T-helper 2 cell (primary cell): ENCODE measurements around the gene PRDX6.
"Not testable (repeated sequence)": the region's sequence is repeated elsewhere in the genome, so short reads cannot be mapped to it uniquely, and the experiment has no call there.

Source experiments
- DNase-seq, 5 experiments: peaks; one replicate each; pipeline versions ENCODE4 v3.0.0 to v3.0.0-alpha.2; 2012 to 2022

PRDX6 gene

DNA sequence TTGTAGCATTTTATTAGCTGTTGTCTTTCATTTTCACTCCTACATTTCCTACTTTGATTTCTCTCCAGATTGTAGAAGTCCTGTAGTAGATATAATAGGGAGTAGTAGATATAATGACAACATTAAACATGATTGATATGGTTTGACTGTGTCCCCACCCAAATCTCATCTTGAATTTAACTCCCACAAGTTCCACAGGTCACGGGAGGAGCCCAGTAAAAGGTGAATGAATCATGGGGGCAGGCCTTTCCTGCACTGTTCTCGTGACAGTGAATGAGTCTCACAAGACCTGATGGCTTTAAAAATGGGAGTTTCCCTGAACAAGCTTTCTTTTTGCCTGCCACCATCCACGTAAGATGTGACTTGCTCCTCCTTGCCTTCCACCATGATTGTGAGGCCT, 7.5 kb upstream of the PRDX6 start:
- no peak for DNase-seq

DNA sequence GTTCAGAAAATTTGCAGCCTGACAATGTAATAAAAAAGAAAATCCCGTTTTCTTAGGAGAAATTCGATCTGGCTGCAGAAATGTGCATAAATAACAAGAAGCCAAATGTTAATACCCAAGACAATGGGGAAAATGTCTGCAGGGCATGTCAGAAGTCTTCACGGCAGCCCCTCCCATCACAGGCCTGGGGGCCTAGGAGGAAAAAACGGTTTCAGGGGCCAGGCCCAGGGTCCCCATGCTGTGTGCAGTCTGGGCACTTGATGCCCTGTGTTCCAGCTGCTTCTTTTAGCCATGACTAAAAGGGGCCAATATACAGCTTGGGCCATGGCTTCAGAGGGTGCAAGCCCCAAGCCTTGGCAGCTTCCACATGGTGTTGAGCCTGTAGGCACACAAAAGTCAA, 6.5 kb upstream of the PRDX6 start:
- DNase-seq: no peak

DNA sequence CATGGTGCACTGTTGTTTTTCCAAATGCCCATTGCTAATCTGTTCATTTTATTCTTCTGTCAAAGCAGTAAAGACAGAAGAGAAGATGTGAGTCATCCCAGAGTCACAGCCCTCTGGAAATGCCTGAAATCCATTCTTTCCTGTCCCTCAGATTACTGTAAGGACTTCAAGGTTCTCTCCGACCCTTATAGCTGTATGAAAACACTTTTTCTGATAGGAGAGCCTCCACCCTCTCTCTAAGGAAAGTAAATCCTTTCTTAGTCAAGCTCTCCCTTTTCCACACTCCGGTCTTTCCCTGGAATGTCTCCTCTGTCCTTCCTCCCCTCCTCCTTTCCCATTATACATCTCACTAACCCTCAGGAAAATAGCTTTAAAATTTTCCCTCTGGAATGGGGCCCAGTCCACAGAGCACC, 3.5 kb upstream of the PRDX6 start:
- DNase-seq: no peak

DNA sequence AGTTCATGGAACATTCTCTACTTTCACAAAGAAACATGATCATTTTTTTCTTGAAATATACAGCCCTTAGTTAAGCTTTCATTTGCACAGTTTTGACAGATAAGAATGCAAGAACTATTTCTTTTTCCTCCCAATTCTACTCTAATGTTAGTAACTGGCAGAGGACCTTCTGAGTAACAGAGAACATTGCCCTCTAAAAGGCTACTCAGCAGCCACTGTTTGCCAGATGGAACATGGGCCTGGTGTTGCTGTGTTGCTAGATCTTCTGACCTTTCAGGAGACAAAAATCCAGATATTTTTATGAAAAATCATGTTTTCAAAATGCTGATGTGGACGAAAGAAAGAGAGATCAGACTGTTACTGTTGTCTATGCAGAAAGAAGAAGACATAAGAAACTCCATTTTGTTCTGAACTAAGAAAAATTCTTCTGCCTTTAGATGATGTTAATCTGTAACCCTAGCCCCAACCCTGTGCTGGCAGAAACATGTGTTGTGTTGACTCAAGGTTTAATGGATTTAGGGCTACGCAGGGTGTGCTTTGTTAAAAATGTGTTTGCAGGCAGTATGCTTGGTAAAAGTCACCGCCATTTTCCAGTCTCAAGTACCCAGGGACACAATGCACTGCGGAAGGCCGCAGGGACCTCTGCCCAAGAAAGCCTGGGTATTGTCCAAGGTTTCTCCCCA, 2.9 kb upstream of the PRDX6 start:
- DNase-seq: no peak

DNA sequence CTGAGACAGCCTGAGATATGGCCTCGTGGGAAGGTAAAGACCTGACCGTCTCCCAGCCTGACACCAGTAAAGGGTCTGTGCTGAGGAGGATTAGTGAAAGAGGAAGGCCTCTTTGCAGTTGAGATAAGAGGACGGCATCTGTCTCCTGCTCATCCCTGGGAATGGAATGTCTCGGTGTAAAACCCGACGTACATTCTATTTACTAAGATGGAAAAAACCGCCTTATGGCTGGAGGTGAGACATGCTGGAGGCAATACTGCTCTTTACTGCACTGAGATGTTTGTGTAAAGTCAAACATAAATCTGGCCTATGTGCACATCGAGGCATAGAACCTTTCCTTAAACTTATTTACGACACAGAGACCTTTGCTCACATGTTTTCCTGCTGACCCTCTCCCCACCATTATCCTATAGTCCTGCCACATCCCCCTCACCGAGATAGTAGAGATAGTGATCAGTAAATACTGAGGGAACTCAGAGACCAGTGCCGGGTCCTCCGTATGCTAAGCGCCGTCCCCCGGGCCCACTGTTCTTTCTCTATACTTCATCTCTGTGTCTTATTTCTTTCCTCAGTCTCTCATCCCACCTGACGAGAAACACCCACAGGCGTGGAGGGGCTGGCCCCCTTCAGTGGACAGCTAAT, 2.2 kb upstream of the PRDX6 start:
- DNase-seq: not testable (repeated sequence)

DNA sequence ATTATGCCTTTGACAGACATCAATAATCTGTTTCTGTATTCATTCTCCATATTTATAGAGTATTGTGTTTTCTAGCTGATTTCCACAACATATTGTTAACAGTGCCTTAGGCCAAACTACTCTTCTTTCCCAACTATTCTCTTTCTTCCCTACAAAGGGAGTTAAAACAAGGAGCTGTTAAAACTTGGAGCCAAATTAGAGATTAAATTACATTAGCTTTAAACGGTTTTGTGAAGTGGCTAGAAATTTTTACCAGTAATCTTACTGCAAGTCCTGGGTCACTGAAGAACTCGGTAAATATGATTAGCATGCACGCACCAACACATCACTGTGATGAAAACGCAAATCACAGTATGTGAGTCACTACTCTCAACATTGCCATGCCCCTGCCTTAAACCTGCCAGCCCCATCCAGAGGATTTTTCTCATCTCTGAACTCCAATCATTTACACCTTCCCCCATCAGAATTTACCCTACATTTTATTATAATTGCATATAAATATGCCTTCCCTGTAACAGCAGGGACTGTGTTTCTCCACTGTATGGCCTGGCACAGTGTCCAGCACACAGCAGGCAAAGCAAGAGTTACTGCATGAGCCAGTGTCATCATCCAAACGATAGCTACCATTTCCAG, 1.5 kb upstream of the PRDX6 start:
- peak in 1 of 5 experiments; percentile 42 for DNase-seq

DNA sequence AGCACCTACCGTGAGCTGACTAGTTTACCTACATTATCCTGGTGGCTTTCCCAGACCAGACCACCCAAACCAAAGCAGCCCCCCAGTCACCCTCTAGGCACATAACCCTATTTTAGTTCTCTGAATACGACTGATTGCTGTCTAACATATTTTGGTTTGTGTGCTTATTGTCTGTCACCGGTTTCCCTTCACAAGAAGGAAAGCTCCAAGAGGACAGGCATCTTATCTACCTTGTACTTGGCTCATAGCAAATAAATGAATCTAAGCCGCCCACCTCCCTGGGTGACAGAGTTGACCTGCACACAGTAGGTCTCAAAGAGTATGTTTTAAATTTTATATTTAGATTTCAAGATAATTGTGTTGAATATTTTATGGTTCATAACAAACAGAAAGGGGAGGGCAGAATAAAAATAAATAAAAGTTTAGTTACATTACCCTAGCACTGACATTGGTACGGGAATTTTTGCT, 904 bp upstream of the PRDX6 start:
- no peak for DNase-seq

DNA sequence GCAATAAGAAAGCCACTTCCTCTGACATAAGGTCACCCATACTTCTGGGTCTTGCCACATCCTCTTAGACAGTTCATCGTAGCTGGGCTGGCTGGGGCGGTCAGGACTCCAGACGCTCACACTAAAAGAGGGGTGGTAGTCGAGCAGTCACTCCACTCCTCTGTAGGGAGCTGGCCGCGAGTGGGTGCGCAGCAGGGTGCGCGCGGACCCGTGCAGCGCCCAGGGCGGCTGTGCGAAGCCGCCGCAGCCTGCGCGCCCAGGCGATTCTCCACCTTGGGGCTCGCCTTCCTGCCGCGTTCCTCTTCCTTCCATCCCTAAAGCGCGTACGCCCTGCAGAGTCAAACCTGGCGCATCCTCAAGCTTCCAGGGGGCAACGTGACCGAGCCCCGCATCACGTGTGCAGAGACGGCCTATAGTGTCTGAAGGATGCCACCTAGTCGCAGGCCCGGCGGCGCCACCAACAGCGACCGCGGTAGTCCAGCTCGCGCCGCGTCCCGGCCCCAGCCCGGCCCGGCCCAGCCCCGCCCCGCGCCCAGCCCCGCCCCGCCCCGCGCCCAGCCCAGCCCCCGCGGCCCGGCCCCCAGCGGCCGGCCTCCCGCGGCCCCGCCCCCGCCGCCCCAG, 360 bp upstream of the PRDX6 start:
- DNase-seq: peak; percentile 39 to 93 (median 75)

DNA sequence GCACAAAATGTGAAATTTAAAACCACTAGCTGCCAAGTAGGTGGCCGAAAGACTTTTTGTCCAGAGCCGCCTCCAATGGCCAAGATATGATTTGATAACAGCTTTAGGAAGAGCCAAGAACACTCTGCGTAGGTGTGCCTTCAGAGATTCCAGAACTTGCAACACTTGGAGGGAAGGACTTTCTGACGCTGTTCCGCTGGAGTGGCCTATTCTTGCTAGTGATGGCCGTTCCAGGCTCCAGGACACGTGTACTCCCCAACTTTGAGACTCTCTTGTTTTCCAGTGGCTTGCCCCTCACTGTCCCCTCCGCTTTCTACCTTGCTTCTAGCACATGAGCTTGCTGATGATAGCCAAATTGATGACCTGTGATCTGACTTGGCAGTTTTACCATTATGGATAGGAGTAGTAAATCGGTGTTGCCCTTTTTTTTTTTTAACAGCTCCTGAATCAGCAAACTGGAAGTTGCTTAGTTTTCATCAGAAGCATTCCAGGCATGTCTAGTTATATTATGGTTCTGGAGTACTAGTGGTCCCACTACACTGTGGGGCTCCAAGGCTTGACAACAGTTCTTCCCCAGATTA, 1.0 kb downstream of the PRDX6 start:
- no peak for DNase-seq

DNA sequence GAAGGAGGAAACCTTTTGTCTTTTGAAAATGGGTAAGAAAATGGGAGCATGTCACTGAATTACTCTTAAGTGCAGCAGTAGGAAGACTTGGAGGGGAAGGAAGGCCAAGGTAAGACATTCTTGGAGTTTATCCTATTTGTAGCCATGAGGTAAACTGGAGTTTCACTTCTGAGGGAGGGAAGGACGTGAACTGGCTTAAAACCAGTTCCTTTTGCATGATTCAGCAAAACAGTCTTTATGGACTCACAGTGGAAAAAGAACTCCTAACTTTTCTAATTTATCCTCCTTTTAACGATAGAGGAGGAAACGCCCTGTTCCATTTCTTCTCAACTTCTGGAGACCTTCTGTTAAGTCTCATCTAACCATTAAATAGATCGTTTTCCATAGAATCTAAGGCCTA, 2.5 kb downstream of the PRDX6 start:
- no peak for DNase-seq

DNA sequence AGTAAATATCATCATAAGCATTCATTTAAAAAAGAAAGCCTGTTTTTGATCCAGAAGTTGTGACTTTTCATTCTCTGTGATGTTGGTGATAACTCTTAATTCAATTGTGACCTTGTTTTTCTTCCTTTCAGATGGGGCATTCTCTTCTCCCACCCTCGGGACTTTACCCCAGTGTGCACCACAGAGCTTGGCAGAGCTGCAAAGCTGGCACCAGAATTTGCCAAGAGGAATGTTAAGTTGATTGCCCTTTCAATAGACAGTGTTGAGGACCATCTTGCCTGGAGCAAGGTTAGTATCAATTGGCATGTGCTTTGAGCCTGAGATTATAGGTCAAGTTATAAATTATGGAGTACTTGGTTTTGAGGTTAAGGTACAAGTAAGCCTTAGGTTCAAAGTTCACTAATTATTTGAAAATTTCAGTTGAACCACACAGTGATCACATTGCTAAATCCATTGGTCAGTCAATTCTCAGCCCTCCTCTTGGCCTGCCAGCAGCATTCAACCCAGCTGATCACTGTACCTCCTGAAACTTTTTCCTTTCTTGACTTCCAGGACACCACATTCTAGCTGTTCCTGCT, 4.1 kb downstream of the PRDX6 start:
- DNase-seq: no peak

DNA sequence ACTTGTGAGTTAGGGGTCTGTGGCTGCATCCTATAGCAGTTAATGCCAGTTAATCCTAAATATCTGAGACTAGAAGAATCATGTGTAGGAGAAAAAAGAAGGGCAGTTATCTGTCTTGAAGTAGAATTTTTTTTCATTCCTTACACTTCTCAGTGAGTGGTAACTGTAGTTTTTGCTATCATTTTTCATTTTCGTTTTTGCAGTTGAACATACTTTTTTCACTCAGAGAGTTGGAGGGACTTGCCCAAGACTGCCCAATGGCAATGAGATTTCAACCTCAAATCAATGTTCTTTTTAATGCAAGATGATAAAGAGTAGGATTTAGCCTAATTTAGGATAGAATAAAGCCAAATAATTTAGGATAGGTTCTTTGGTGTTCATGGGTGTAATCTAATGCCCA, 5.5 kb downstream of the PRDX6 start:
- no peak for DNase-seq

DNA sequence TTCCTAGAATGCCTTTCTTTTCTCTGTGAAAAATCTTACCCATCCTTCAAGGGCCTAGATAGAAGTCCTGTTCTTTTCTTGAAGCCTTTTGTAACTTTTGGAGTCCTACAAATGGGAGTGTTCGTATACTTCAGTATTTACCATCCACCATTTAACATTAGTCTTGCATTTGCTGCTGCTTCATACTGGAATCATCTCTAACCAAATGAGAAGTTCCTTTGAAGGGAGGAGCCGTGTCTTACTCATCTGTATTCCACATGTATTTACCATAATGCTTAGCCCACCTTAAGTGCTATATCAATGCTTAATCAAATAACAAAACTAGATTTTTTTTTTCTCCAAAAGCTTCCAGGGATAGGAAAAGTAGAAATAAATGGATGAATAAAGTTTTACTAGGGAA, 7.1 kb downstream of the PRDX6 start:
- no peak for DNase-seq

DNA sequence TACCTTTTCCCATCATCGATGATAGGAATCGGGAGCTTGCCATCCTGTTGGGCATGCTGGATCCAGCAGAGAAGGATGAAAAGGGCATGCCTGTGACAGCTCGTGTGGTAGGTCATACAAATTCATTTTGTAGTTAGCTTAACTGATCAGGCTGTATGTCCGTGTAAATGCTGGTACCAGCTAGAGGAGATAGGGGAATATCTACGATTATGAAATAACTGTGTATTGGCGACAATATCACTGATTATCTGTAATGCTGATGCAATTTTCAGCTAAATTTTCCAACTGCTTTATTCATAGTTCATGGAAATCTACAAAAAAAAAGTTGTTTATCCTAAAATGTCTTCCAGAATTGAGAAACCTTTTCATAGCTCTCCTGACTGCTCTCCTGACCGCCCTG, 8.3 kb downstream of the PRDX6 start:
- DNase-seq: no peak

DNA sequence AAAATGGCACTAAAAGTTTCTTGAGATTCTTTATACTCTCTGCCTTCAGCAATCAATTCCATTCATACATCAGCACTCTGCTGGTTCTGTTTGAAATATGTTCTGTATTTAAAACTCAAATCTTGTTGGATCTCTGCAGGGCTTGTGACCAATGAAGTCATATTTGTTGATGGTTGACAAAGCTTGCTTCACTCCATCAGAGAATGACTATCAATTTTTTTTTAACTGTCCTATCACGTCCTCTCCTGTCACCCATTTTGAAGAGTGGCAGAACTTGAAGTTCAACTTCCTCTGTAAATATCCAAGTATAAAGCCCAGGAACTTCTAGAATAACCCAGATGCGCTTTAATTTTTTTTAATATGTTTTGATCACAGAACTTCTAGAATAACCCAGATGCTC, 10.9 kb downstream of the PRDX6 start:
- no peak for DNase-seq

DNA sequence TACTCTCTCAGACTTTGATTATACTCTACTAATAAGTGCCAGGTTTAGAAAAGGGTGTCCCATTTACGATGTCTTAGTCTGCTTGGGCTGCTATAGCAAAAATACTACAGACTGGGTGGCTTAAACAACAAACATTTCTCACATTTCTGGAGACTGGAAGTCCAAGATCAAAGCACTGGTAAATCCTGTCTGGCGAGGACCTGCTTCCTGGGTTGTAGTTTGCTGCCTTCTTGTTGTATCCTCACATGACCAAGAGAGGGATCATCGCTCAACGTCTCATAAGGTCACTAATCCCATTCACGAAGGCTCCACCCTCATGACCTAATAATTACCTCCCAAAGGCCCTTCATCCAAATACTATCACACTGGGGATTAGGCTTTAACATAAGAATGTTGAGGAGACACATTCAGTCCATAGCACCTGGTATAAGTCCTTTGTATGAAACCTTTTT, 12.0 kb downstream of the PRDX6 start:
- no peak for DNase-seq

DNA sequence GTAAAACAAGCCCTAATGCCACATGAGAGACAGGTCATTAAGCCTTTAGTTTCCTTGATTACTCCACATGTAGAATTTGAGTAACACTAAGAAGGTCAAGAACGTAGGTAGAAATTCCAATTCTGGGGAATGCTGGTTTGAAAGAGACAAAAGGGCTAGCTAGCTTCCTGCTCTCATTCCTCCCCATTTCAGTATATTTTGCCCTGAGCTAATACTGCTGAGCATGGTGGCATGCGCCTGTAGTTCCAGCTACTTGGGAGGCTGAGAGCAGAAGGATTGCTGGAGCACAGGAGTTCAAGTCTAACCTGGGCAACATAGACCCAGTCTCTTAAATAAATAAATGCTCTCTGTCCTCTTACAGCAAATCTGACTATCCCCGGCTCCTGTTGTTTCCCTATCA, 12.8 kb downstream of the PRDX6 start:
- no peak for DNase-seq

DNA sequence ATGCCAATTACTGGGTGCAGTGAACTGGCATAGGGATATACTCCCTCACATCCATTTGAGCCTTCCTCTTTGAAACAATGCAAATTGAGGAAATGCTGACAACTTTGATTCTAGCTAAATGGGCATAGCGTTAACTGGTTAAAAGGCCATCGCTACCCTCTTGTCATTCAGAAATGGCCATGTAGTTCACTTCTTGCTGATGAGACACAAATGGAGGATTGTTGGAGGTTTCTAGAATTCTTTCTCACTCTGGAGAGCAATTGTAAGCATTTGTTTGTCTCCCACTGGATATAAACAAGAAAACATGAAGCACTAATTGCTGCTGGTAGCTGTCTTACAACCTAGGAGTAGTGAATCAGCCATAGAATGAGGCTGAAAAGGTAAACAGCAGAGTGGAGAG, 14.4 kb downstream of the PRDX6 start:
- no peak for DNase-seq

DNA sequence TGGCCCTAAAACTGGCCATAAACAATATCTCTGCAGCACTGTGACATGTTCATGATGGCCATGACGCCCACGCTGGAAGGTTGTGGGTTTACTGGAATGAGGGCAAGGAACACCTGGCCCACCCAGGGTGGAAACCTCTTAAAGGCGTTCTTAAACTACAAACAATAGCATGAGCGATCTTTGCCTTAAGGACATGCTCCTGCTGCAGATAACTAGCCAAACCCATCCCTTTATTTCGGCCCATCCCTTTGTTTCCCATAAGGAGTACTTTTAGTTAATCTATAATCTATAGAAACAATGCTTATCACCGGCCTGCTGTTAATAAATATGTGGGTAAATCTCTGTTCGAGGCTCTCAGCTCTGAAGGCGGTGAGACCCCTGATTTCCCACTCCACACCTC, 16.0 kb downstream of the PRDX6 start:
- not testable (repeated sequence) for DNase-seq

DNA sequence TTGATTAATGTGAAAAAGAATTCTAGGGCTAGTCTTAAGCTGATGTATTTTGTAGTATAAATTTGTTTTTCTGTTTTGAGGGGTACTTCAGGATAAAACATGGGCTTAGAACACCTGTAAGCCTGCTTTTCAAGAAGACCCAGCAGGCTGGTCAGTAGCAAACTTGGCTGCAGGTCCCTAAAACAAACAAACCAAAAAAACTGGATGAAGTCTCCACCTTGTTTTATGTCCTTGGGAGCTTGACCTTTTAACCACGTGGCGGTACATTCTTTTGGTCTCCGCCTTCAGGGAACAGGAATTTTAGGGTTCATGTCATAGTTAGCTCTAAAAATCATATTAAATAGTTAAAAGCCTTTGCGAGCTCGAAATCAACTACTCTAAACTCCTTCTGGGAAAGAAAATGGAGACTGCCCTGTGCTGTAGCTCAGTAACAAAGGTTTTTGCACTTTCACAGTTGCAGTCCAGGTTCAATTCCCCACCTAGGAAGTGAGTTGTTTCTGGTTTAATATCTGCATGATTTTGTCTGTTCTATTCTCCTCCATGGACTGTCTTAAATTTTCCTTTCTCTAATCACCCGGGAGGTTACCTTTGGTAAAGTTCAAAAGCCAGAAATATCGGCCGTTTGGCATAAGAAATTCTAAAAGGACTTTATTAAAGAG, 18.6 kb downstream of the PRDX6 start:
- no peak for DNase-seq

DNA sequence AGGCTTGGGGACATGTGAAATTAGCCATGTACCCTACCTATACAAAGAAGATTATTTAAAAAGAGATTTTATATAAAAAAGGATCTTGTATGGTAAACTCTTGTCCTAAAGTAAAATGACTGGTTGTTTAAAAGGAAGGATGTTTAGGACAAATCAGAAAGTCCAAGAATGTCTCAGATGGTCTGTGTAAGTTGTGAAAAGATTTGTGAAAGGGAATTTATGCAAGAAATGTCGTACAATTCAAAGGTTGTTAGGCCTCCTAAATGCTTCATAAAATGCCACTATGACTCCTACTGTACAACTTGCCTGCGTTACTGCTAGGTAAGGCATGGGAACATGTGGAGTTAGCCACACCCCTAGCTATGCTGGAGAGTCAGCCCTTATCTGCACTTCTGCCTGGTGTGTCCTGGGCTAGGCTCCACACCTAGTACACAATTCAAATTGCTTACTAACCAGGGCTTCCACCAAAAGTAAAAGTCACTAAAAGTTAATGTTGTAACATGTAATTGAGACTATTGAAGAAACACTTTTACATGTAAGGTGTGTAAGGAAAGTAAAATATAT, 19.7 kb downstream of the PRDX6 start:
- DNase-seq: no peak

DNA sequence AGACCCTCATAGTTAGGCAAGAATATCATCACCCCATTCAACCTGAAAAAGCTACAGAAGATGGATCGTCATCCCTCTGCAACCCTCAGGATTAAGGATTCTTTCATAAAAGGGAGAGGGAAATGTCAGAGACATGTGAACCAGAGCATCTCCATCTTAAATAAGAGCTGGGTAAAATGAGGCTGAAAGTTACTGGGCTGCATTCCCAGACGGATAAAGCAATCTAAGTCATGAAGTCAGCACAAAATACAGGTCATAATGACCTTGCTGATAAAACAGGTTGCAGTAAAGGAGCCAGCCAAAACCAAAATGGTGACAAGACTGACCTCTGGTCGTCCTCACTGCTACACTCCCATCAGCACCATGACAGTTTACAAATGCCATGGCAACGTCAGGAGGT, 22.6 kb downstream of the PRDX6 start:
- no peak for DNase-seq
